ENCODE data around the gene SEC16A.

The SEC16A gene, protein sequence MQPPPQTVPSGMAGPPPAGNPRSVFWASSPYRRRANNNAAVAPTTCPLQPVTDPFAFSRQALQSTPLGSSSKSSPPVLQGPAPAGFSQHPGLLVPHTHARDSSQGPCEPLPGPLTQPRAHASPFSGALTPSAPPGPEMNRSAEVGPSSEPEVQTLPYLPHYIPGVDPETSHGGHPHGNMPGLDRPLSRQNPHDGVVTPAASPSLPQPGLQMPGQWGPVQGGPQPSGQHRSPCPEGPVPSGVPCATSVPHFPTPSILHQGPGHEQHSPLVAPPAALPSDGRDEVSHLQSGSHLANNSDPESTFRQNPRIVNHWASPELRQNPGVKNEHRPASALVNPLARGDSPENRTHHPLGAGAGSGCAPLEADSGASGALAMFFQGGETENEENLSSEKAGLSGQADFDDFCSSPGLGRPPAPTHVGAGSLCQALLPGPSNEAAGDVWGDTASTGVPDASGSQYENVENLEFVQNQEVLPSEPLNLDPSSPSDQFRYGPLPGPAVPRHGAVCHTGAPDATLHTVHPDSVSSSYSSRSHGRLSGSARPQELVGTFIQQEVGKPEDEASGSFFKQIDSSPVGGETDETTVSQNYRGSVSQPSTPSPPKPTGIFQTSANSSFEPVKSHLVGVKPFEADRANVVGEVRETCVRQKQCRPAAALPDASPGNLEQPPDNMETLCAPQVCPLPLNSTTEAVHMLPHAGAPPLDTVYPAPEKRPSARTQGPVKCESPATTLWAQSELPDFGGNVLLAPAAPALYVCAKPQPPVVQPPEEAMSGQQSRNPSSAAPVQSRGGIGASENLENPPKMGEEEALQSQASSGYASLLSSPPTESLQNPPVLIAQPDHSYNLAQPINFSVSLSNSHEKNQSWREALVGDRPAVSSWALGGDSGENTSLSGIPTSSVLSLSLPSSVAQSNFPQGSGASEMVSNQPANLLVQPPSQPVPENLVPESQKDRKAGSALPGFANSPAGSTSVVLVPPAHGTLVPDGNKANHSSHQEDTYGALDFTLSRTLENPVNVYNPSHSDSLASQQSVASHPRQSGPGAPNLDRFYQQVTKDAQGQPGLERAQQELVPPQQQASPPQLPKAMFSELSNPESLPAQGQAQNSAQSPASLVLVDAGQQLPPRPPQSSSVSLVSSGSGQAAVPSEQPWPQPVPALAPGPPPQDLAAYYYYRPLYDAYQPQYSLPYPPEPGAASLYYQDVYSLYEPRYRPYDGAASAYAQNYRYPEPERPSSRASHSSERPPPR (N-terminal part only)

DNA sequence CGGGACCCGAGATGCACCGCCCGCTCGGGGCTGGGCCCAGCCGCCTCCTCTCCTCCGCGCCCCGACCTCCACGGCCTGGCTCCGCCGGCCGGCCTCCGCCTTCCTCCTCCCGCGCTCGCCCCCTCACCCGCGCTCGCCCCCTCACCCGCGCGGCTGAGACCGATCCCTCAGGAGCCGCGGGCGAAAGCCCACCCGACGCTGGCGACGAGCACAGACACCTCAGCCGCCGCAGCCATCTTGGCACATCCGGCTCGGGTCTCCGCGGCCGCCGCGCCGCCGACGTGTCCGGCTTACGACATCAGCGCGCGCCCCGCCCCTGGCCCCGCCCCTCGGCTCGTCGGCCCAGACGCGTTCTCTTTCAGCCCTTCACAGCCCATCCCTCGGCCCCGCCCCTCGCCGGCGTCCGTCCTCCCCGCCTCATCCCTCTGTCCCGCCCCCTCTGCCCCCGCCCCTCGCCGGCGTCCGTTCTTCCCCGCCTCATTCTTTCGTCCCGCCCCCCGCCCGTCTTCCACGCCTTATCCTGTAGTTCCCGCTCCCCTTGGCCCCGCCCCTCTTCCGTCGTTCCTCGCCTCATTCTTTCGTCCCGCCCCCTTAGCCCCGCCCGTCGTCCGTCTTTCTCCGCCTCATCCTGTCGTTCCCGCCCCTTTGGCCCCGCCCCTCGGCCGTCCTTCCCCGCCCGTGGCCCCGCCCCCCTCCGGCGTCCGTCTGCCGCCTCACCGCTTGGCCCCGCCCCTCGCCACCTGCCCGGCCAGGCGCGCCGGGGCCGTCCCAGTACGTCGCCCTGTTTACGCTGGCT is at the start of gene SEC16A:
TSS of gene SEC16A (minus strand) at position 248 of the 796 bp plus-strand sequence. CDS start 5,425 bp downstream, outside the sequence.
- Histone ChIP-seq H3K4me1 (ENCODE audit: control insufficient read depth, insufficient read depth, low read length, unreplicated experiment) (peaks cover 14% of the 10 kb centered on the region), H3K79me2 (ENCODE audit: control insufficient read depth, insufficient read depth, low read length, unreplicated experiment) (peaks cover 46% of the 10 kb centered on the region), H3K27me3 (ENCODE audit: insufficient read depth, low read length) (no peaks in the 10 kb centered on the region), H3K27ac (ENCODE audit: low read depth, low read length) (peak within 1 kb of the TSS; percentile 97), H3K4me3 (ENCODE audit: low read depth, low read length) (peak within 1 kb of the TSS; percentile 85), H3K36me3 (ENCODE audit: insufficient read depth, low read length) (no peaks in the 10 kb centered on the region), H2AFZ (ENCODE audit: low read length, unreplicated experiment) (peak within 1 kb of the TSS; percentile 90)

GRCh38 chr9:136531904-136532798 is 49.3 kb upstream of the SEC16A start:
- Histone ChIP-seq H3K79me2 (ENCODE audit: control insufficient read depth, insufficient read depth, low read length, unreplicated experiment) (peaks cover 3% of the 10 kb centered on the region), H3K27me3 (ENCODE audit: insufficient read depth, low read length) (no peaks in the 10 kb centered on the region), H3K36me3 (ENCODE audit: insufficient read depth, low read length) (no peaks in the 10 kb centered on the region), H3K27ac (ENCODE audit: low read depth, low read length) (no peak overlapping the region), H3K4me1 (ENCODE audit: control insufficient read depth, insufficient read depth, low read length, unreplicated experiment) (peaks cover 4% of the 10 kb centered on the region), H2AFZ (ENCODE audit: low read length, unreplicated experiment) (no peak overlapping the region), H3K4me3 (ENCODE audit: low read depth, low read length) (no peak overlapping the region)

DNA sequence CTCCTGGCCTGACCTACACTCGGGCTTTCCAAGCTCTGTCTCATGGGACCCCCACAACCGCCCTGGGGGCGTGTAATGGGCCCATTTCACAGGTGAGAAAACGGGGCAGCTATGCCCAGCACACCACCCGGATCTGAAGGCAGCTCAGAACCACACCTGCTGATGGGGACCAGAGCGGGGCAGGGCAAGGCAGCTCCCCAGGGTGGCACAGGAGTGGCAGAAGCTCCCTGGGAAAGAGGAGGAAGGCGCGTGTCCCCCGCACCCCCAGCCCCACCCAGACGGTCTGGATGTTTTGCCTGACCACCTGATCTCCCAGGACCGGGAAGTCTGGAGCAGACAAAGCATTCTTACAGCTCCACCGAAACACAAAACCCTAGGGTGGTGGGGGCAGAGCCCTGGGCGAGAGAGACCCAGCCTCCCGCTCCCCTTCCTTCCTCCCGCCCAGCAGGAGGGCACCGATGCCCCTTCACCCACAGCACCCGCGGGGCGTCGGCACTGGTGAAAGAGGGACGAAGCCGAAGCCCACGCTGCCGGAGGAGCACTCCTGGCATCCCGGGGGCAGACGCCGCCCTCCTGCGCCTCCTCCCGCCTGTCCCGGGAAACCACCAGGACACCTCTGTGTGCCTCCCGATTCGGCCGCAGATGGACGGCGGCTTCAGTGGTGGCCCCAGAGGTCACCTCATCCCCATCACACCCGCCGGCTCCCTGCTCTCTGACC is 48.5 kb upstream of the SEC16A start:
- H3K79me2 ChIP-seq (ENCODE audit: control insufficient read depth, insufficient read depth, low read length, unreplicated experiment): no peaks in the 10 kb centered on the region
- no peak overlapping the region for H2AFZ ChIP-seq (ENCODE audit: low read length, unreplicated experiment)
- H3K27me3 ChIP-seq (ENCODE audit: insufficient read depth, low read length): no peaks in the 10 kb centered on the region

DNA sequence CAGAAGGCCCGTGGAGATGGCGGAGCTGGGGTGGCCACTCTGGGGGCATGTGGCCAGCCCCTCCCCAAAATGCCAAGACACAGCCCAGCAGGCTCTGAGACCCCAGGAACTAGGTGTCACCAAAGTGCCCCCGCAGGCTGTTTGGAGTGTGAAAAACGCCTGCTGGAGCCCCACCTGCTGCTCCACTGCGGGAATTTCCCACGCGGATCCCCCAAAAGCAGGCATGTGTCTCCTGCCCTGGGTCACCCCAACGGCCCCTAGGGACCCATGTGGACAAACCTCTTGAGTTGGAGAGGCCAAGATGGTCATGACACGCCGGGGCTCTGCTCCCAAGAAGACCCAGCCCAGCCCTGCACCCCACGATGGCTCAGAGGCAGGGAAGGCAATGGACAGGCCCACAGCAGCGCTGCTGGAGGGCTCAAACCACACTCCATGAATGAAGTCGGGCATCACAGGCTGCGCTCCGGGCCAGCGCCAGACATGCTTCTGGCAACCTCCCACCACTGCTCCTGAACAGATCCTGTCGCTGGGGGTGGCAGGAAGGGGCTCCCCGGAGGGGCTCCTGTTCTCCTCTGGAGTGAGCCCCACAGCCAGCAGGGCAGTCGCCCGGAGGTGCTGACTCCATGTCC is 47.7 kb upstream of the SEC16A start:
- H3K27ac ChIP-seq (ENCODE audit: low read depth, low read length): no peak overlapping the region
- no peaks in the 10 kb centered on the region for H3K36me3 ChIP-seq (ENCODE audit: insufficient read depth, low read length)
- H3K79me2 ChIP-seq (ENCODE audit: control insufficient read depth, insufficient read depth, low read length, unreplicated experiment): no peaks in the 10 kb centered on the region
- peaks cover 4% of the 10 kb centered on the region for H3K4me1 ChIP-seq (ENCODE audit: control insufficient read depth, insufficient read depth, low read length, unreplicated experiment)
- no peak overlapping the region for H2AFZ ChIP-seq (ENCODE audit: low read length, unreplicated experiment)
- H3K4me3 ChIP-seq (ENCODE audit: low read depth, low read length): no peak overlapping the region
- no peaks in the 10 kb centered on the region for H3K27me3 ChIP-seq (ENCODE audit: insufficient read depth, low read length)

More for the DNA sequence above, 48.5 kb upstream of the SEC16A start:
- Histone ChIP-seq H3K4me1 (ENCODE audit: control insufficient read depth, insufficient read depth, low read length, unreplicated experiment) (peaks cover 4% of the 10 kb centered on the region), H3K4me3 (ENCODE audit: low read depth, low read length) (no peak overlapping the region), H3K36me3 (ENCODE audit: insufficient read depth, low read length) (no peaks in the 10 kb centered on the region), H3K27ac (ENCODE audit: low read depth, low read length) (no peak overlapping the region)

- Histone ChIP-seq H3K4me1 (ENCODE audit: control insufficient read depth, insufficient read depth, low read length, unreplicated experiment) (peaks cover 4% of the 10 kb centered on the region), H2AFZ (ENCODE audit: low read length, unreplicated experiment) (no peak overlapping the region), H3K27ac (ENCODE audit: low read depth, low read length) (no peak overlapping the region), H3K36me3 (ENCODE audit: insufficient read depth, low read length) (no peaks in the 10 kb centered on the region), H3K27me3 (ENCODE audit: insufficient read depth, low read length) (no peaks in the 10 kb centered on the region), H3K79me2 (ENCODE audit: control insufficient read depth, insufficient read depth, low read length, unreplicated experiment) (no peaks in the 10 kb centered on the region), H3K4me3 (ENCODE audit: low read depth, low read length) (no peak overlapping the region)
Measured at GRCh38 chr9:136529516-136530460, 46.9 kb upstream of the SEC16A start.

- Histone ChIP-seq H3K4me3 (ENCODE audit: low read depth, low read length) (no peak overlapping the region), H3K27me3 (ENCODE audit: insufficient read depth, low read length) (no peaks in the 10 kb centered on the region), H3K4me1 (ENCODE audit: control insufficient read depth, insufficient read depth, low read length, unreplicated experiment) (peaks cover 3% of the 10 kb centered on the region), H2AFZ (ENCODE audit: low read length, unreplicated experiment) (no peak overlapping the region), H3K79me2 (ENCODE audit: control insufficient read depth, insufficient read depth, low read length, unreplicated experiment) (no peaks in the 10 kb centered on the region), H3K27ac (ENCODE audit: low read depth, low read length) (no peak overlapping the region), H3K36me3 (ENCODE audit: insufficient read depth, low read length) (no peaks in the 10 kb centered on the region)
Measured at GRCh38 chr9:136528716-136529341, 46.0 kb upstream of the SEC16A start.

DNA sequence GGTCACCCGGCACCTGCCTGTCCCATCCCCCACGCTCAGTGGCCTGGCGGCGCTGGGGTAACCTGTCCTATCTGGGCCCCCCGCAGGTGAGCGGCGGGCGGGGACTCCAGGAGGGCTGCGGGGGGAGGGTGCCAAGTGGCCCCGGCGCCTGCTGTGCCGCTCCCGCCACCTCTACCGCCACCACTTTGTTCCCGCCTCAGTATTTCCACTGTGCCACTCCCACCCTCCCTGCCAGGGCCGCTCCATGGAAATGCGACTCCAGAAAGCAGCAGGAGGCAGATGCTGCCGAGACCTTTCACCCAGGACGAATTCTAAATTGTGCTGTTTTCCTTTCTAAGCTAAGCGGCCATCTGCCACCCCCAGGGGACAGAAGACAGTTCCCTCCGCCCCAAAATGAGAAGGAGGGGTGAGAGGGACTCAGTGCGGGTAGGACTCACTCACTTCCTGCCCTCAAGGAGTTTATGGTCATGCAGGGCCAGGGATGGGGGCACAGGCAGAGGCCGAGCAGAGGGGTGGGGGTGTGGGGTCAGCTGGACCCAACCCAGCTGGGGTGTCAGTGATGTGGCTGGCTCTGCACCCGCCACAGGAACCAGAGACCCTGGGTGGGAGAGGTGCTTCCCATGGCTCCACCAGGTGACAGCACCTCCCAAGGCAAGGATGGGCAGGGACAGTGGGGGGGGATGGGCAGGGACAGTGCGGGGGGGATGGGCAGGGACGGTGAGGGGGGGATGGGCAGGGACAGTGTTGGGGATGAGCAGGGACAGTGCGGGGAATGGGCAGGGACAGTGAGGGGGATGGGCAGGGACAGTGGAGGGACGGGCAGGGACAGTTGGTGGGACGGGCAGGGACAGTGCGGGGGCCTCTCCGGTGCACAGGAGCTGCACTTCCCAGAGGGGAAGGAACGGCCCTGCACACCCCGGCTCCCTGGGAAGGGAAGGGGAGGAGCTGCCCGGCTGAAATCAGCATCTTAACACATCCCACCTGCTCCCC is 45.2 kb upstream of the SEC16A start:
- no peaks in the 10 kb centered on the region for H3K4me1 ChIP-seq (ENCODE audit: control insufficient read depth, insufficient read depth, low read length, unreplicated experiment)

More for the DNA sequence above, 45.2 kb upstream of the SEC16A start:
- no peak overlapping the region for H3K4me3 ChIP-seq (ENCODE audit: low read depth, low read length)
- no peaks in the 10 kb centered on the region for H3K79me2 ChIP-seq (ENCODE audit: control insufficient read depth, insufficient read depth, low read length, unreplicated experiment)
- no peak overlapping the region for H2AFZ ChIP-seq (ENCODE audit: low read length, unreplicated experiment)
- no peaks in the 10 kb centered on the region for H3K36me3 ChIP-seq (ENCODE audit: insufficient read depth, low read length)
- H3K27me3 ChIP-seq (ENCODE audit: insufficient read depth, low read length): no peaks in the 10 kb centered on the region
- H3K27ac ChIP-seq (ENCODE audit: low read depth, low read length): no peak overlapping the region

Data from ACC112 (cell line).